C4-2B (cell line): ENCODE measurements around the gene GNG8.

Experiments
- ZFX ChIP-seq: fragments of 450-650 bp; IDR thresholded peaks from 2 replicates; pipeline ENCODE4 v1.6.1; 2017
- TF ChIP-seq, protein P1 (sequence below): fragments of 450-650 bp; conservative IDR thresholded peaks from 2 replicates; pipeline ENCODE4 v1.5.1; 2017; ENCODE audit warnings: mild to moderate bottlenecking

DNA sequence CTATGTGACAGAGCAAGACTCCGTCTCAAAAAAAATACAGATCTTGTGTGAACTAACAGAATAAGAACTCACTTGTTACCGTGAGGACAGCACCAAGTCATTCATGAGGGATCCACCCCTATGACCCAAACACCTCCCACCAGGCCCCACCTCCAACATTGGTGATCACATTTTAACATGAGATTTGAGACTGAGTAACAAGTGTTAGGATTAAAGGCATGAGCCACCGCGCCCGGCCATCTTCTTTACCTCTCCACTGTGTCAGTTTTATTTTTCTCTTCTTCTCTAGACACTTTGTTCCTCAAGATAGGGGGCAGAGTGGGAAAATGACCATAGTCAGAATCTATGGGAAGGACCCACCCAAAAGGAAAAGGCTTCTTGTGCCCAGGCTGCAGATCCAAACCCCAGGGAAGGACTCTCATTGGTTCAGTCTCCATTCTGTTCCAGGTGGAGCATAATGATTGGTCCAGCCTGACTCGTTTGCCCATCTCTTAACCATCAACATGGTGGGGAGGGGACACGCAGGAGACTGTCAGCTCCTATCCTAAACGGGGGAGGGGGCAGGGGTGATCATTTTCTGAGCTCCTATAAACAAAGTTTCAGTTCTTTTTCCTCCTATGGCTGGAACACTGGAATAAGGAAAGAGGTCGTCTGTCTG is 36.2 kb downstream of the GNG8 start:
- TF ChIP-seq ZFX = no peak
- TF ChIP-seq, protein P1, sequence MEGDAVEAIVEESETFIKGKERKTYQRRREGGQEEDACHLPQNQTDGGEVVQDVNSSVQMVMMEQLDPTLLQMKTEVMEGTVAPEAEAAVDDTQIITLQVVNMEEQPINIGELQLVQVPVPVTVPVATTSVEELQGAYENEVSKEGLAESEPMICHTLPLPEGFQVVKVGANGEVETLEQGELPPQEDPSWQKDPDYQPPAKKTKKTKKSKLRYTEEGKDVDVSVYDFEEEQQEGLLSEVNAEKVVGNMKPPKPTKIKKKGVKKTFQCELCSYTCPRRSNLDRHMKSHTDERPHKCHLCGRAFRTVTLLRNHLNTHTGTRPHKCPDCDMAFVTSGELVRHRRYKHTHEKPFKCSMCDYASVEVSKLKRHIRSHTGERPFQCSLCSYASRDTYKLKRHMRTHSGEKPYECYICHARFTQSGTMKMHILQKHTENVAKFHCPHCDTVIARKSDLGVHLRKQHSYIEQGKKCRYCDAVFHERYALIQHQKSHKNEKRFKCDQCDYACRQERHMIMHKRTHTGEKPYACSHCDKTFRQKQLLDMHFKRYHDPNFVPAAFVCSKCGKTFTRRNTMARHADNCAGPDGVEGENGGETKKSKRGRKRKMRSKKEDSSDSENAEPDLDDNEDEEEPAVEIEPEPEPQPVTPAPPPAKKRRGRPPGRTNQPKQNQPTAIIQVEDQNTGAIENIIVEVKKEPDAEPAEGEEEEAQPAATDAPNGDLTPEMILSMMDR = no peak
